Endometrial microvascular endothelial cells (primary cell): Measurements from ENCODE around the gene ST6GALNAC3. TPM values are rescaled to one million over a fixed set of nuclear protein-coding genes. Genes with fewer than 3 reads are reported as not detected.

ENCODE experiments used
- in situ Hi-C: cut with HindIII; loops from 2 replicates; pipeline ENCODE4 v1.10.0; 2017; ENCODE audit warnings: low sequenced_read_pairs, low pct_unique_long_range_greater_than_20kb; ENCODE audit errors: inconsistent ontology term
- total RNA-seq: library from RNA; depleted of rRNA; stranded (reverse); fragments of >200 nt; gene quantifications from one replicate; pipeline ENCODE4 v1.2.3, GENCODE V29; 2015; ENCODE audit errors: inconsistent ontology term

ST6GALNAC3 gene
- total RNA-seq, 1 donor from 2014 or later, result 29.7 TPM

GRCh38 chr1:76164165-76164564 is 89.6 kb downstream of the ST6GALNAC3 start:
- in situ Hi-C loops, result no loop called here

GRCh38 chr1:76170084-76170483 is 95.5 kb downstream of the ST6GALNAC3 start:
- in situ Hi-C loops, result no loop called here

- in situ Hi-C loops, result no loop called here
These were observed 96.0 kb downstream of the ST6GALNAC3 start for GRCh38 chr1:76170513-76170912.

GRCh38 chr1:76176000-76176399 is 101.5 kb downstream of the ST6GALNAC3 start:
- in situ Hi-C loops, result no loop called here

GRCh38 chr1:76177615-76178014 is 103.1 kb downstream of the ST6GALNAC3 start:
- in situ Hi-C loops, result no loop called here

- in situ Hi-C loops, result no loop called here
These were observed 104.7 kb downstream of the ST6GALNAC3 start for GRCh38 chr1:76179219-76179698.

GRCh38 chr1:76185207-76185606 is 110.7 kb downstream of the ST6GALNAC3 start:
- in situ Hi-C loops, result no loop called here

- in situ Hi-C loops, result no loop called here
These were observed 112.1 kb downstream of the ST6GALNAC3 start for GRCh38 chr1:76186554-76187170.

GRCh38 chr1:76187436-76187835 is 112.9 kb downstream of the ST6GALNAC3 start:
- in situ Hi-C loops, result no loop called here

GRCh38 chr1:76189310-76189709 is 114.8 kb downstream of the ST6GALNAC3 start:
- in situ Hi-C loops, result no loop called here

- in situ Hi-C loops, result no loop called here
These were observed 116.3 kb downstream of the ST6GALNAC3 start for GRCh38 chr1:76190749-76191424.

- in situ Hi-C loops, result no loop called here
These were observed 117.0 kb downstream of the ST6GALNAC3 start for GRCh38 chr1:76191561-76191960.

GRCh38 chr1:76198452-76198851 is 123.9 kb downstream of the ST6GALNAC3 start:
- in situ Hi-C loops, result no loop called here

GRCh38 chr1:76202670-76203069 is 128.1 kb downstream of the ST6GALNAC3 start:
- in situ Hi-C loops, result no loop called here

GRCh38 chr1:76203127-76203526 is 128.6 kb downstream of the ST6GALNAC3 start:
- in situ Hi-C loops, result no loop called here

GRCh38 chr1:76209238-76209637 is 134.7 kb downstream of the ST6GALNAC3 start:
- in situ Hi-C loops, result no loop called here

GRCh38 chr1:76209648-76210047 is 135.1 kb downstream of the ST6GALNAC3 start:
- in situ Hi-C loops, result no loop called here

GRCh38 chr1:76210160-76210559 is 135.6 kb downstream of the ST6GALNAC3 start:
- in situ Hi-C loops, result no loop called here

- in situ Hi-C loops, result no loop called here
These were observed 144.3 kb downstream of the ST6GALNAC3 start for GRCh38 chr1:76218888-76219287.

- in situ Hi-C loops, result no loop called here
These were observed 144.8 kb downstream of the ST6GALNAC3 start for GRCh38 chr1:76219366-76219818.
